Fibroblast of skin of right biceps (primary cell): Measurements from ENCODE around the gene INTS4.
A peak's percentile ranks its signal among the peaks of the same experiment; 100 is the strongest.
"Not testable (repeated sequence)": the region's sequence is repeated elsewhere in the genome, so short reads cannot be mapped to it uniquely, and the experiment has no call there.

ENCODE experiments used
- DNase-seq: peaks from one replicate; pipeline ENCODE4 v3.0.0-alpha.2; 2013

The INTS4 gene

GRCh38 chr11:78022397-78023396 is 28.2 kb upstream of the INTS4 start, which contains the start of gene KCTD14:
Gene KCTD14 (minus strand): TSS chr11:78023276. CDS start chr11:78023249, 27 bp downstream.
- no peak for DNase-seq

DNA sequence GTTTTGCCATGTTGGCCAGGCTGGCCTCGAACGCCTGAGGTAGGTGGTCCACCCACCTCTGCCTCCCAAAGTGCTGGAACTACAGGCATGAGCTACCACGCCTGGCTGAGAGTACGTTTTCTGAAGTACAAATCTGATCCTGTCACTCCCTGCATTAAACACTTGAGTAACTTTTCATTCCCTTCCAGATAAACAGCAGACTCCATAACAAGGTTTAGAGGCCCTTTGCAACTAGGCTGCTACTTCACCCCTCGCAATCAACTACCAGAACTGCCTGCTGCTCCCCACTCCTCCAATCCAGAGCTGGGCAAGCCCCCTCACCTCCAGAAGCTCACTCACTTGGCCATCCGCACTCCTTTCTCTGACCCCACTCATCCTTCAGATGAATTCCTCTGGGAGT is 27.1 kb upstream of the INTS4 start:
- DNase-seq: no peak

DNA sequence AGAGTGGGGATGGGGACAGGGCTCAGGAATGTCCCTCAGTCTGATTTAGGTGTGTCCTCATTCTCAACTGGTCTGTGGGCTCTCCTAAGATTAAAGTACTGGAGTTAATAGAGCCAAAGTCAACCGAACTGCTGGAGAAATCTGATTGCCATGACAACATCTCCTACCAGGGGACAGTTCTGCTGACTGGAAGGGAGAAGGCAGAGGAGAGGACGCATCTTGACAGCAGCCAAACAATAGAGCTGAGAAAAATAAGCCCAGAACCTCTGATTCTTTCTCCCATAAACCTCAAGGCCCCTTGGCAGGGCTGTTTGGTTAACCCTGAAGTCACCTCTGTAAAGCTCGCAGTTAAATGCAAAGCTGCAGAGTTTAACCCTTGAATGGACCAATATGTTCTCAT is 25.8 kb upstream of the INTS4 start:
- DNase-seq: no peak

DNA sequence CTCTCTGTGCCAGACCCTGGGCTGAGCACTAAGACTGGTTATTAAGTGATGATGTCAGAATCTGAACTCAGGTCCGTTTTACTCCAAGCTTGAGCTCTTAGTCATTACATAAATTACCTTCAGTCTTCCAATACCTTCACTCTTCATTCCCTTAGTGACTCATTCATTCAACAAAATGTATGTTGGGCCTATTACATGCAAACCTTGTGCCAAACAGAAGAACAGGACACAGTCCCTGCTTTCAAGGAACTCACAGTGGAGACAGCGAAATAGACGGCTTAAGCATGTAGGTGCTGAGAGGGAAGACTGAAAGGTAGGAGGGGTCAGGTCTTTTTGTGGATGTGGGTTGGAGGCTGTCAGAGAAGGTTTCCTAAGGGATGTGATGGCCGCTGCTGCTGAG is 25.3 kb upstream of the INTS4 start:
- peak; percentile 57 for DNase-seq

GRCh38 chr11:78015878-78016277 is 21.4 kb upstream of the INTS4 start:
- no peak for DNase-seq

DNA sequence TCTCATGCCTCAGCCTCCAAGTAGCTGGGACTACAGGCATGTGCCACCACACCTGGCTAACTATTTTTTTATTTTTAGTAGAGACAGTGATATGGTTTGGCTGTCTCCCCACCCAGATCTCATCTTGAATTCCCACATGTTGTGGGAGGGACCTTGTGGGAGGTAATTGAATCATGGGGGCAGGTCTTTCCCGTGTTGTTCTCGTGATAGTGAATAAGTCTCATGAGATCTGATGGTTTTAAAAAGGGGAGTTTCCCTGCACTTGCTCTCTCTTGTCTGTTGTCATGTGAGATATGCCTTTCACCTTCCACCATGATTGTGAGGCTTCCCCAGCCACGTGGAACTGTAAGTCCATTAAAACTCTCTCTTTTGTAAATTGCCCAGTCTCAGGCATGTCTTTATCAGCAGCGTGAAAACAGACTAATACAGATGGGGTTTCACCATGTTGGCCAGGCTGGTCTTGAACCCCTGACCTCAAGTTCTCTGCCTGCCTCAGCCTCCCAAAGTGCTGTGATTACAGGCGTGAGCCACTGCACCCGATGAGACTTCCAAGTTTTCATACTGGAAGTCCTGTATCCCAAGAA is 20.6 kb upstream of the INTS4 start:
- not testable (repeated sequence) for DNase-seq

DNA sequence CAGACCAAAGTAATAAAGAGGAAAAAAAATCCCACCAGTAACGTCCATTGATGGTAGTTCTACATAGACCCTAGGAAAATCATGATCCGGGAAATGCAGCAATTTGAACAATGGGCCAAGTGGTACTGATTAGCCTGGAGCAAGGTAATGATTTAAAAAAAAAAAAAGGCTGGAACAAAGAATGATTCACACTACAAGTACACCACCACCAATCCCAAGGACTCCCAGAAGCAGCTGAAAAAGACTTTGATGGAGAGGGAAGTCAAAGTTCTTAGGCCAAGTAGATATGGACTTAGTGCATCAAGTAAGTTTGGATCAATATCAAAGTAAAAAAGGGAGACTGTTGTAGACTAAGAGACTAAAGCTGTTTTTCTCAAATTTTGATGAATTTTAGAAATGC is 16.8 kb upstream of the INTS4 start:
- no peak for DNase-seq

DNA sequence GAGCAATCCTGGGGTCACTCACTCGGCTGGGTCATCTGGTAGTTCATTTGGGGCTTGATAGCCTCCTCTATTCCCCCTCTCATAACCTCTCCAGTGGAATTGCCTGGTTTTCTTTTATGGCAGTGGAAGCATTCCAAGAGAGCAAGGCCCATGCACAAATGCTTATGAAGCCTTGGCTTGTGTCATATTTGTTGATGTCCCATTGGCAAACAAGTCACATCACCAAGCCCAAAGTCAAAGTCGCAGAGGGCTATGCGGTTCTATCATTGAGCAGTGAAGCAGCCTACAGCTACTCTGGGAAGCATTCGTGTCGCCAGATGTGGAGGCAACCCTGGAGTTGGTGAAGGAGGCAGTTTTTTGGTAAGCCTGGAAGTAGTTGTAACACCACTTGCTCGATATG is 16.3 kb upstream of the INTS4 start:
- no peak for DNase-seq

GRCh38 chr11:78010304-78010703 is 15.8 kb upstream of the INTS4 start:
- no peak for DNase-seq

- DNase-seq: no peak
Measured at GRCh38 chr11:78009062-78009461, 14.6 kb upstream of the INTS4 start.

GRCh38 chr11:78000193-78000592 is 5.7 kb upstream of the INTS4 start:
- DNase-seq: peak; percentile 67

DNA sequence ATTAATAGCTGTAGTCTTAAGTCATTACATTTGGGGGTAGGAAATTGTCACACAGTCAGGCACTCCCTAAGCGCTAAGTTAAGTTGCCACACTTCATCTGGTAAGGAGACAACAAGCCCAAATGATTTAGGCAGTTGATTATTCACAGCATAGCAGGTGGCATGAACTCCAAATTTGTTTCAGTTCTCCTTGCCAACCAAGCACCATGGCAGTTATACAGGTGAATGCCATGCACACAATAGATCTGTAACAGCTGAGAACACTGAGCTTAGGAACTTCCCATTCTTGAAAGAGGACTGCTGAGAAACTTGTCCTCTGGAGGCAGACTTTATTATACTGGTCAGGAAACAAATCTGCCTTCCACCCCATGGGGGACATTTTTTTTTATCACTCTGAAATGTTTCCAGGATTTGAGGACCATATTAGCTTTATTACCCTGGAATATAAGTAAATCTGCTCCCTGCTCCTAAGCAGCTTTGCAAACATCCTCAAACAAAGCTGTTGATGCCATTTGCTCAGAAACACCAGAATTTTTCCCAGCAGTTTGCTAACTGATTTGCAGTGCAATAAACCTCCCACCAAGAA is 5.1 kb upstream of the INTS4 start:
- DNase-seq: no peak

- no peak for DNase-seq
Measured at GRCh38 chr11:77993902-77994301, 566 bp downstream of the INTS4 start.

- no peak for DNase-seq
Measured at GRCh38 chr11:77990981-77991380, 3.5 kb downstream of the INTS4 start.

DNA sequence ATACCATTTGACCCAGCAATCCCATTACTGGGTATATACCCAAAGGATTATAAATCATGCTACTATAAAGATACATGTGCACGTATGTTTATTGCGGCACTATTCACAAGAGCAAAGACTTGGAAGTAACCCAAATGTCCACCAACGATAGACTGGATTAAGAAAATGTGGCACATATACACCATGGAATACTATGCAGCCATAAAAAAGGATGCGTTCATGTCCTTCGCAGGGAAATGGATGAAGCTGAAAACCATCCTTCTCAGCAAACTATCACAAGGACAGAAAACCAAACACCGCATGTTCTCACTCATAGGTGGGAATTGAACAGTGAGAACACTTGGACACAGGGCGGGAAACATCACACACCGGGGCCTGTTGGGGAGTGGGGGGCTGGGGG is 8.0 kb downstream of the INTS4 start:
- not testable (repeated sequence) for DNase-seq

DNA sequence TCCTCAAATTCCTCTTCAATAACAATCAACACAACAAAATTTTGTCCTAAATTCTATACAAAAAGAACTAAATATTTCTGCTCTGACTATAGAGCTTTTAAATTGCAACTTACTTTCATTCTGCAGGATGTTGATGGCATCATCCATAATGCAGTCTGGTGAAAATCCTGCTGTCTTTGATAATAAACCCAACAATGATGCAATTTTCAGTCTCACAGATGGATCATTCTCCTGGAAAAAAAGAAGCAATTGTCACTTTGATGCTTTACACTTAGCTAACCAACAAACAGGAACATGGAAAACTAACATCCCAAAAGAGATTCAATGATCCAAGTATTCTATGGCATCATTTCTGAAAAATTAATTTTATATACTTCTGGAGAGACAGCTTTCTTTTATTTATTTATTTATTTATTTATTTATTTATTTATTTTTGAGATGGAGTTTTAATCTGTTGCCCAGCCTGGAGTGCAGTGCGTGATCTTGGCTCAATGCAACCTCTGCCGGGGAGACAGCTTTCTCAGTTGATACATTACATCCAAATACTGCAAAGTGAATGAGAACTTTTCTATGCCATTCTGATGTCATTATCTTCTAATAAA is 13.0 kb downstream of the INTS4 start:
- no peak for DNase-seq

DNA sequence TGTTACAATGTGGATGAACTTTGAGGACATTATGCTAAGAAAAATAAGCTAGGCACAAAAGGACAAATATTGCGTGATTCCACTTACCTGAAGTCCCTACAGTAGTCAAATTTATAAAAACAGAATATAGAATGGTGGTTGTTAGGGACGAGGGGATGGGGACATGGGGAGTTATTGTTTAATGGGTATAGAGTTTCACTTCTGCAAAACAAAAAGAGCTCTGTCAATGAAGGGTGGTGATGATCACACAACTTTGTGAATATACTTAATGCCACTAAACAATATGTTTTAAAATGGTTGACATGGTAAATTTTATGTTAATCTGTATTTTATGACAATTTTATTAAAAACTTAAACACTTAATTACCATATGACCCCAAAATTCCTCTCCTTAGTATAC is 26.1 kb downstream of the INTS4 start:
- no peak for DNase-seq

- no peak for DNase-seq
Measured at GRCh38 chr11:77967753-77968152, 26.7 kb downstream of the INTS4 start.

GRCh38 chr11:77967121-77967520 is 27.3 kb downstream of the INTS4 start:
- DNase-seq: no peak

- no peak for DNase-seq
Measured at GRCh38 chr11:77966338-77966737, 28.1 kb downstream of the INTS4 start.

DNA sequence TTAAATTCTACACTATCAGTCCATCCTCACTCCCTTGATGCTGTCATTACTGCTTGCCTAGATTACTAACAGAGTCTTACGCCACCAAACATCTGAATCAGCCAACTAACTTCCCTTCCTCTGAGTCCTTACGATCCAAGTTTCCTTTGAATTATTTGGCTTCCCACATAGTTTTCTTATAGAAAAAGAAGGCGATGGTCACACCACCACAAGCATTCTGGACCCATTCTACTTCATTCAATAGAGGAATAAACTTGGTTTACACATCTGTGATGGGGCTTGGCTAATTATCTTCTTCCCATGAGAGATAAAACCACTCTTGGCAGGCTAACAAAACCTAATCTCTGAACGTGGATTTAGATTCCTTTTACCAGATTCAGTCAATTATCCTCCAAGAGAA is 35.0 kb downstream of the INTS4 start:
- peak; percentile 3 for DNase-seq

DNA sequence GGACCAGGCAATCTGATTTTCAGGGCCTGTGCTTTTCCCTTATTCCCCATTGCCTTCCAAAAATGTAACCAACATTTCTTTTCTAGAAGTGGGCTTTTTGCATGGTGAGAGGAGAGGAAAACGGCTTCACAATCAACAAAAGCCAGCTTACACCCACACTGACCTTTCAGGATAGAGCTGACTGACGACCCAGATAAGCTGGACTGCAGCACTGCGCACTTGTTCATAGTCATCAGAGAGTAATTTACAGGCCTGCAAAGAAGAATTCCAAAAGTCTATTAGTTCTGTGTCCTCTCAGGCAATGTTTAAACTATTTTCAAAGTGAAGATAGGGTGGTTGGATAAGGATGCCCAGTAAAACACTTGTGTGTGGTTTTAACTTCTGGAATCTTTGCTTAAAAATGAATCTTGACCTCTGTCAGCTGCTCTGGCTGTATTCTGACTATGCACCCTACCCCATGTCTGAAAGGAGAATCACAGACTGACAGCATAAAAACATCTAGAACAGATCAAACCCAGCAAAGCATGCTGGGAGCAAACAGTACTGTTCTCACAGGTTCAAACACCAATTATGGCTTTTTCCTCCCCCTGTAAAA is 35.8 kb downstream of the INTS4 start:
- not testable (repeated sequence) for DNase-seq

DNA sequence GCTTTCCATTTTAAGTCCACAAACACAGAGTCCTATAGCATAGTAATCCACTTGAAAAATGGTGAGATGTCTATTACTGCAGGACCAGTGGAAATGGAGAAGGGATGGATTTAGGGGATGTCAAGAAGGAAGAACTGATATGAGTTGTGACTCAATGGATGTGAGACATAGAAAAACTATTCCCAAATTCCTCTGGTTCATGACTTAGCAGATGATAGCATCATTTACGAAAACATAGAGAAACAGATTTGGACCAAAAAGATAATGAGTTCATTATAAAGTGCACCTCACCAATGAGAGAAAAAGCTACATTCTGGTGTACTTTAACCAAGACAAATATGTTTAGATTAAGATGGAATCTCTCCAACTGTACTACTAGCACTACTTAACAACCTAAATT is 51.2 kb downstream of the INTS4 start:
- peak; percentile 51 for DNase-seq
